HUDEP-2 (cell line): ENCODE data around the gene ADCY2.
A peak's percentile ranks its signal among the peaks of the same experiment; 100 is the strongest.

Source experiments
- DNase-seq, 76 experiments: peaks; one replicate each; lab custom pipeline; 2025; ENCODE audit not compliant: unreplicated experiment in 76 of 76; lab: John Stamatoyannopoulos, UW

Gene ADCY2

GRCh38 chr5:7495131-7495517, 99.2 kb downstream of the ADCY2 start:
- no peak for DNase-seq

GRCh38 chr5:7500256-7500655, 104.3 kb downstream of the ADCY2 start:
- no peak for DNase-seq

- no peak for DNase-seq
Measured at GRCh38 chr5:7501061-7501460, 105.1 kb downstream of the ADCY2 start.

GRCh38 chr5:7503564-7503963, 107.6 kb downstream of the ADCY2 start:
- DNase-seq = no peak

GRCh38 chr5:7515284-7515914, 119.5 kb downstream of the ADCY2 start:
- DNase-seq = no peak

- DNase-seq = no peak
Measured at GRCh38 chr5:7516253-7516652, 120.3 kb downstream of the ADCY2 start.

GRCh38 chr5:7517006-7517405, 121.1 kb downstream of the ADCY2 start:
- DNase-seq = no peak

- peak in 2 of 76 experiments; percentile 1 for DNase-seq
Measured at GRCh38 chr5:7518947-7519560, 123.1 kb downstream of the ADCY2 start.

GRCh38 chr5:7519564-7519963, 123.6 kb downstream of the ADCY2 start:
- DNase-seq = no peak

- DNase-seq = no peak
Measured at GRCh38 chr5:7529880-7530279, 133.9 kb downstream of the ADCY2 start.

GRCh38 chr5:7533941-7534340, 138.0 kb downstream of the ADCY2 start:
- no peak for DNase-seq

- DNase-seq = no peak
Measured at GRCh38 chr5:7534505-7534904, 138.6 kb downstream of the ADCY2 start.

- DNase-seq = no peak
Measured at GRCh38 chr5:7537573-7537972, 141.6 kb downstream of the ADCY2 start.

GRCh38 chr5:7539571-7539970, 143.6 kb downstream of the ADCY2 start:
- no peak for DNase-seq

- DNase-seq = no peak
Measured at GRCh38 chr5:7540736-7541485, 145.0 kb downstream of the ADCY2 start.

- no peak for DNase-seq
Measured at GRCh38 chr5:7541898-7542297, 146.0 kb downstream of the ADCY2 start.

- no peak for DNase-seq
Measured at GRCh38 chr5:7546555-7546954, 150.6 kb downstream of the ADCY2 start.

- no peak for DNase-seq
Measured at GRCh38 chr5:7548596-7548995, 152.7 kb downstream of the ADCY2 start.

- no peak for DNase-seq
Measured at GRCh38 chr5:7565559-7565958, 169.6 kb downstream of the ADCY2 start.

- DNase-seq = no peak
Measured at GRCh38 chr5:7576023-7576715, 180.2 kb downstream of the ADCY2 start.

GRCh38 chr5:7577381-7577780, 181.4 kb downstream of the ADCY2 start:
- no peak for DNase-seq
